ENCODE data around the gene CD44.

- TF ChIP-seq CTCF (IDR thresholded peaks at IDR 0.05; ENCODE audit: borderline replicate concordance, extremely low read depth, low read length, poor library complexity, severe bottlenecking) (no peak), EZH2 (IDR thresholded peaks at IDR 0.05; ENCODE audit: borderline replicate concordance, low read depth, low read length, severe bottlenecking) (no peak)
These were observed 26.7 kb downstream of the CD44 start for GRCh38 chr11:35165423-35166368.

Measured in DND-41 (cell line).